ENCODE measurements around the gene GLS.

DNA sequence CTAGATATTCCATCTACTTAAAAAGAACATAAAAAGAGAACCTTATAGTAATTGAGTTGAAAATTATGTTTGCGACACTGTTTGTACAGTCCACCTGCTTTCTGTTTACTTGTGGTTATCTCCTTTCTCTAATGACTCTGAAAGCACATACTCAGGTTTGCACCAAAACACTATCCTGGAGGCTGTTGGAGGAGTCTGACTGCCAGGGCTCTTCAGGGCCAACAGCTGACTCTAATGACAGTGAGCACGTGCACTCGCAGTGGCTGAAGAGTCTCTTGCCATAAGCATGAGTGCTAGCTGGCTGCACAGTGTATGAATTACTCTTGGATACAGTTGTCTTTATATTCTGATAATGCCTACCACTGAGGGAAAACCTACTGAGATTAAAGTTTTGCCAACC, 16.7 kb upstream of the GLS start:
- TF ChIP-seq, protein P1, sequence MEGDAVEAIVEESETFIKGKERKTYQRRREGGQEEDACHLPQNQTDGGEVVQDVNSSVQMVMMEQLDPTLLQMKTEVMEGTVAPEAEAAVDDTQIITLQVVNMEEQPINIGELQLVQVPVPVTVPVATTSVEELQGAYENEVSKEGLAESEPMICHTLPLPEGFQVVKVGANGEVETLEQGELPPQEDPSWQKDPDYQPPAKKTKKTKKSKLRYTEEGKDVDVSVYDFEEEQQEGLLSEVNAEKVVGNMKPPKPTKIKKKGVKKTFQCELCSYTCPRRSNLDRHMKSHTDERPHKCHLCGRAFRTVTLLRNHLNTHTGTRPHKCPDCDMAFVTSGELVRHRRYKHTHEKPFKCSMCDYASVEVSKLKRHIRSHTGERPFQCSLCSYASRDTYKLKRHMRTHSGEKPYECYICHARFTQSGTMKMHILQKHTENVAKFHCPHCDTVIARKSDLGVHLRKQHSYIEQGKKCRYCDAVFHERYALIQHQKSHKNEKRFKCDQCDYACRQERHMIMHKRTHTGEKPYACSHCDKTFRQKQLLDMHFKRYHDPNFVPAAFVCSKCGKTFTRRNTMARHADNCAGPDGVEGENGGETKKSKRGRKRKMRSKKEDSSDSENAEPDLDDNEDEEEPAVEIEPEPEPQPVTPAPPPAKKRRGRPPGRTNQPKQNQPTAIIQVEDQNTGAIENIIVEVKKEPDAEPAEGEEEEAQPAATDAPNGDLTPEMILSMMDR (IDR thresholded peaks at IDR 0.05; ENCODE audit: insufficient read depth, low read length) = no peak
- TF ChIP-seq POLR2AphosphoS5 (IDR thresholded peaks at IDR 0.05; ENCODE audit: low read depth) = no peak
- TF ChIP-seq SPI1 (IDR thresholded peaks at IDR 0.05; ENCODE audit: borderline replicate concordance, low read depth) = no peak
- TF ChIP-seq, protein P2, sequence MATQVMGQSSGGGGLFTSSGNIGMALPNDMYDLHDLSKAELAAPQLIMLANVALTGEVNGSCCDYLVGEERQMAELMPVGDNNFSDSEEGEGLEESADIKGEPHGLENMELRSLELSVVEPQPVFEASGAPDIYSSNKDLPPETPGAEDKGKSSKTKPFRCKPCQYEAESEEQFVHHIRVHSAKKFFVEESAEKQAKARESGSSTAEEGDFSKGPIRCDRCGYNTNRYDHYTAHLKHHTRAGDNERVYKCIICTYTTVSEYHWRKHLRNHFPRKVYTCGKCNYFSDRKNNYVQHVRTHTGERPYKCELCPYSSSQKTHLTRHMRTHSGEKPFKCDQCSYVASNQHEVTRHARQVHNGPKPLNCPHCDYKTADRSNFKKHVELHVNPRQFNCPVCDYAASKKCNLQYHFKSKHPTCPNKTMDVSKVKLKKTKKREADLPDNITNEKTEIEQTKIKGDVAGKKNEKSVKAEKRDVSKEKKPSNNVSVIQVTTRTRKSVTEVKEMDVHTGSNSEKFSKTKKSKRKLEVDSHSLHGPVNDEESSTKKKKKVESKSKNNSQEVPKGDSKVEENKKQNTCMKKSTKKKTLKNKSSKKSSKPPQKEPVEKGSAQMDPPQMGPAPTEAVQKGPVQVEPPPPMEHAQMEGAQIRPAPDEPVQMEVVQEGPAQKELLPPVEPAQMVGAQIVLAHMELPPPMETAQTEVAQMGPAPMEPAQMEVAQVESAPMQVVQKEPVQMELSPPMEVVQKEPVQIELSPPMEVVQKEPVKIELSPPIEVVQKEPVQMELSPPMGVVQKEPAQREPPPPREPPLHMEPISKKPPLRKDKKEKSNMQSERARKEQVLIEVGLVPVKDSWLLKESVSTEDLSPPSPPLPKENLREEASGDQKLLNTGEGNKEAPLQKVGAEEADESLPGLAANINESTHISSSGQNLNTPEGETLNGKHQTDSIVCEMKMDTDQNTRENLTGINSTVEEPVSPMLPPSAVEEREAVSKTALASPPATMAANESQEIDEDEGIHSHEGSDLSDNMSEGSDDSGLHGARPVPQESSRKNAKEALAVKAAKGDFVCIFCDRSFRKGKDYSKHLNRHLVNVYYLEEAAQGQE (IDR thresholded peaks at IDR 0.05; ENCODE audit: insufficient replicate concordance, low read depth) = no peak
- no peak for TF ChIP-seq GABPA (IDR thresholded peaks at IDR 0.05; ENCODE audit: low read depth)
